Heart left ventricle (tissue), 16 donors: ENCODE results near the gene PPP1R26. TPM values are rescaled to one million over a fixed set of nuclear protein-coding genes. Genes with fewer than 3 reads are reported as not detected.
A peak's percentile ranks its signal among the peaks of the same experiment; 100 is the strongest.
"Not testable (repeated sequence)": the region's sequence is repeated elsewhere in the genome, so short reads cannot be mapped to it uniquely, and the experiment has no call there.

ENCODE experiments used
- ATAC-seq, 4 donors: fragments of 200-7000 bp; cut with Tn5 transposase; one replicate each; pipeline ENCODE4 v1.9.1; 2020 to 2022; ENCODE audit warnings: moderate library complexity in 4 of 4, mild to moderate bottlenecking in 3 of 4, moderate number of reproducible peaks in 1 of 4
- DNase-seq, 5 donors: peaks; one replicate each; pipeline ENCODE4 v3.0.0-alpha.2; 2020
- H3K27ac ChIP-seq, 12 donors: fragments of 200-600 bp; sonication (generic) in 4 of 12; one replicate each; pipeline versions ENCODE4 v1.5.0 to v1.8.0; 2016 to 2022; ENCODE audit warnings: mild to moderate bottlenecking in 2 of 12
- H3K27me3 ChIP-seq, 9 donors: fragments of 200-600 bp; sonication (generic) in 2 of 9; one replicate each; pipeline versions ENCODE4 v1.5.1 to v1.8.0; 2016 to 2022; ENCODE audit warnings: mild to moderate bottlenecking in 3 of 9
- H3K36me3 ChIP-seq, 9 donors: fragments of 200-600 bp; sonication (generic) in 2 of 9; one replicate each; pipeline versions ENCODE4 v1.5.0 to v1.8.0; 2018 to 2022; ENCODE audit warnings: mild to moderate bottlenecking in 2 of 9
- H3K4me1 ChIP-seq, 12 donors: fragments of 200-600 bp; sonication (generic) in 4 of 12; one replicate each; pipeline versions ENCODE4 v1.5.0 to v1.8.0; 2016 to 2022; ENCODE audit warnings: mild to moderate bottlenecking in 3 of 12
- H3K4me3 ChIP-seq, 12 donors: fragments of 200-600 bp; sonication (generic) in 4 of 12; one replicate each; pipeline versions ENCODE4 v1.5.0 to v1.8.0; 2017 to 2022; ENCODE audit warnings: mild to moderate bottlenecking in 9 of 12, moderate library complexity in 4 of 12
- H3K9me3 ChIP-seq, 12 donors: fragments of 200-600 bp; sonication (generic) in 4 of 12; one replicate each; pipeline versions ENCODE4 v1.5.0 to v1.8.0; 2016 to 2022; ENCODE audit warnings: mild to moderate bottlenecking in 1 of 12
- CTCF ChIP-seq, 12 donors: fragments of 200-600 bp; sonication (generic) in 4 of 12; IDR thresholded peaks; one replicate each; pipeline versions ENCODE4 v1.5.0 to v1.8.0; 2018 to 2022; ENCODE audit warnings: antibody characterized with exemption in 12 of 12, mild to moderate bottlenecking in 5 of 12
- POLR2A ChIP-seq, 2 donors: fragments of 450-650 bp; IDR thresholded peaks; one replicate each; pipeline ENCODE4 v1.6.1; 2017; ENCODE audit warnings: antibody characterized with exemption in 2 of 2, mild to moderate bottlenecking in 2 of 2, moderate library complexity in 2 of 2
- WGBS, 4 donors: extraction: QIAGEN DNeasy Blood & Tissue Kit in 2 of 4; methylation state at CpG; one replicate each; pipeline versions ENCODE4 v1.1.5 to v1.1.7; 2013 to 2018; 5-methylcytosine and 5-hydroxymethylcytosine counted together
- intact Hi-C, 10 donors: fragments of 100-400 bp; cut with DNase I; formaldehyde crosslinking; loops; one replicate each; pipeline versions ENCODE4 v1.11.1 to v1.14.2; 2022
- polyA plus RNA-seq, 2 donors: library from polyadenylated mRNA; stranded (reverse); fragments of 200-250 nt; gene quantifications; one replicate each; pipeline ENCODE4 v1.2.3, GENCODE V29; 2013
- total RNA-seq, 9 donors: library from RNA; depleted of rRNA in 2 of 9; stranded (reverse); fragments of >200 nt in 2 of 9; fragmentation: NEBNext Ultra II Directional in 3 of 9; extraction: Animal tissue kit (Norgen Biotek cat#: 25700) in 3 of 9; gene quantifications; one replicate each; pipeline versions ENCODE4 v1.1.0 to v1.2.4, GENCODE V29; 2016 to 2023
- donor health status: ischemic (EF 13 %, LVEDD 7.1; RV severe dilation, severe dysfunction).
- donor health status: healthy with polysubstance abuse.
- donor health status: DM: no; HTN: yes; CAD: no.
- donor health status: DM: no; HTN: no; CAD: no.
- donor health status: ischemic (EF 25% LVEDD 6.9; RV normal size, moderate dysfunction).
- donor health status: ischemic (EF 25% LVEDD 5.7; RV mildly dilated, moderate dysfunction).
- donor health status: healthy.
- donor health status: DM: yes; HTN: yes; CAD: no.
- donor health status: ischemic (EF 35%, LVEDD 5.7; RV mildly dilated, moderate dysfunction).
- donor health status: nonischemic (EF 11% LVEDD 7.7; RV severe dilation, severe dysfunction).
- donor health status: DM: yes; HTN: yes; CAD: no.
- donor health status: PGD.
- donor health status: ischemic (EF 29% LVEDD 5.4; RV normal size, mild dysfunction).
- donor health status: nonischemic (EF 23%, LVEDD 6.1; RV moderate dilation, normal function).

PPP1R26 gene
- total and polyA plus RNA-seq, 11 donors = 13.2 to 30.1 (median 19.3) TPM

DNA sequence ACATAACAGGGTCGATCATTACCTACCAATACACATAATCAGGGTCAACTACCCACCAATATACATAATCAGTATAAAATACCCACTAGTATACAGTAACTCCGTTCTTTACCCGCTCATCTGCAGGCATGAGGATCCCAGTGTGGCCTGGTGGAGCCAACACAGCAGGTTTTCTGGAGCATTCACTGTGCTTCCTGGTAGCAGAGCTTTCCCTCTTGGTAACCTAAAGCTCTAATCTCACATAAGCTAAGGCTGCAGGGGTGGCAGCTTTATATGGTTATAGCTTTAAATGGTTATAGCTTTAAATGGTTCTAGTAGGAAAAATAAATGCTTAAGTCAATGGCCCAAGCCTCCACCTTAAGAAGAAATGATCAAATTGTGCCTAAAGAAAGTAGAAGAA is 53.5 kb downstream of the PPP1R26 start:
- H3K4me3 ChIP-seq = no peak overlapping the region
- intact Hi-C loops = no loop called here
- peaks cover 0 to 5% (median 0%) of the 10 kb centered on the region in 9 donors for H3K27me3 ChIP-seq
- TF ChIP-seq POLR2A (IDR thresholded peaks at IDR 0.05) (no peak), CTCF (IDR thresholded peaks at IDR 0.05) (no peak)
- peaks cover 0 to 5% (median 0%) of the 10 kb centered on the region in 12 donors for H3K9me3 ChIP-seq
- ATAC-seq = no peak
- H3K4me1 ChIP-seq = no peaks in the 10 kb centered on the region
- H3K36me3 ChIP-seq = no peaks in the 10 kb centered on the region
- 90 to 95% (median 93%) methylated on average over 3 of the region's 3 CpGs for WGBS, 4 donors
- no peak overlapping the region for H3K27ac ChIP-seq
- no peak for DNase-seq

DNA sequence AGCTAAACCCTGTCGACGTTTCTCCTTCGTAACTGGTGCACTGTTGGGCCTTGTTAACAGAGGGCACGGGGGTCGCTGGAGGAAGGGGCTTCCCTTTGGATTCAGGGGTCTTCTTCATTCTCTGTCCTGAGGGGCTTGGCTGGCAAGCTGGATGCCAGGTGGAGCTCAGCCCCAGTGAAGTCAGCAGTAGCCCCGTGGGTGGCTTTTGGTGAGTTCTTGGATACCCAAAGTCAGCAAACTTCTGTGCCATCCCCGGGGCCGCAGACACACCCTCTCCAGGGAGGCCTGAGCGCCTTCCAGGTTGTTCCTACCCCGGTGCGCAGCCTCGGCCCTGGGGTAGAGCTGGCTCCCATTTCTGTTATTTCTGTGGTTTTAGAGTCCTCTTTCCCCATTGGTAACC is 54.1 kb downstream of the PPP1R26 start:
- DNase-seq (no peak), ATAC-seq (no peak)
- WGBS, 4 donors = 89 to 93% (median 92%) methylated on average over 12 of the region's 12 CpGs
- TF ChIP-seq POLR2A (IDR thresholded peaks at IDR 0.05) (no peak), CTCF (IDR thresholded peaks at IDR 0.05) (no peak)
- intact Hi-C loops = no loop called here
- peaks cover 0 to 5% (median 0%) of the 10 kb centered on the region in 12 donors for H3K9me3 ChIP-seq
- H3K27ac ChIP-seq = peak overlapping the region in 1 of 12 donors; percentile 23
- no peaks in the 10 kb centered on the region for H3K4me1 ChIP-seq
- H3K4me3 ChIP-seq = no peak overlapping the region
- H3K27me3 ChIP-seq = peaks cover 0 to 5% (median 0%) of the 10 kb centered on the region in 9 donors
- no peaks in the 10 kb centered on the region for H3K36me3 ChIP-seq

GRCh38 chr9:135534192-135534711 is 54.7 kb downstream of the PPP1R26 start:
- peak overlapping the region in 1 of 12 donors; percentile 23 for H3K27ac ChIP-seq
- ATAC-seq = peak in 3 of 4 donors; percentile 24 to 79 (median 46)
- H3K9me3 ChIP-seq, intact Hi-C loops, H3K4me1 ChIP-seq, H3K27me3 ChIP-seq, H3K36me3 ChIP-seq, DNase-seq, H3K4me3 ChIP-seq: not testable (repeated sequence)
- WGBS, 4 donors = 20 to 26% (median 24%) methylated on average over 8 to 10 of the region's 10 CpGs

GRCh38 chr9:135534826-135535225 is 55.2 kb downstream of the PPP1R26 start:
- H3K4me3 ChIP-seq, H3K9me3 ChIP-seq, intact Hi-C loops, H3K36me3 ChIP-seq, H3K4me1 ChIP-seq, ATAC-seq, H3K27me3 ChIP-seq, H3K27ac ChIP-seq, DNase-seq: not testable (repeated sequence)
- WGBS, 4 donors = 67 to 91% (median 73%) methylated on average over 4 of the region's 4 CpGs

DNA sequence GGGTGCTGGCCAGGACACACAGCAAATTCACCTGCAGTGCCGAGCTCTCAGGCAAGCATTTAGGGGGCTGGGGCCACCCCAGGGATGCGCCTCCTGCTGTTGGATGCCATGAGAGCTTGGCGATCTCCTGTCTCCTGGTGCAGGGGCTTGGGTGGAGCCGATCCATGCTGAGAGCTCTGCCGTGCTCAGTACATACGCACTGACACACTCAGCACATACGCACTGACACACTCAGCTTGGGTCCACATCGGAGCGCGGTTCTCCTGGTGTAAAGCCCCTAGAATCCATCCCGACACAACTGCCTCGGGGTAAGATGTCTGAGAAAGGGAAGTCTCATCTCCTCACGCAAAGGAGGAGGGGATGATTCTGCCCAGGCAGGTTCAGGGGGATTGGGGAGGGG is 56.0 kb downstream of the PPP1R26 start:
- H3K4me1 ChIP-seq, ATAC-seq, H3K9me3 ChIP-seq, H3K4me3 ChIP-seq, H3K27ac ChIP-seq, H3K27me3 ChIP-seq, intact Hi-C loops, H3K36me3 ChIP-seq, DNase-seq: not testable (repeated sequence)
- 78 to 87% (median 86%) methylated on average over 7 to 13 of the region's 13 CpGs for WGBS, 4 donors

DNA sequence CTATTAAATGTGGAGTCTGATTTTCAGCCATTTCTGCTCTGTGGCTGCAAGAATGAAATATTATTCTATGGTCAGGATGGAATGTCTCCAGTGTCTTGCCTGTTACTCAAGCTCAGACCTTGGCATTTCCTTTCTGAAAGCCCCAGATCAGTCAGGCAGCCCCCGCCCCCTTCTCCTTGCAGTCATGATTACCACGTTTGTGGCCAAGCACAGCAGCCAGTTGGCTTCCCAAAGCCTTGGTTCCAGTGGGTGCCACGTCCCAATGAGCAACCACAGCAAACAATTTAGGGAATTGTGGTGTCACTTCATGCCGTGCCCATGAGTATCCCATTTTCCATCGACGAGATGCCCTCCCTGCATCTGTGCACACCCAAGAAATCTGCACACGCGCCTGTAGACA is 56.6 kb downstream of the PPP1R26 start:
- no peaks in the 10 kb centered on the region for H3K9me3 ChIP-seq
- H3K4me1 ChIP-seq = no peaks in the 10 kb centered on the region
- 76 to 84% (median 82%) methylated on average over 8 of the region's 8 CpGs for whole genome bisulfite sequencing, 4 donors
- TF ChIP-seq CTCF (IDR thresholded peaks at IDR 0.05) (no peak), POLR2A (IDR thresholded peaks at IDR 0.05) (no peak)
- ATAC-seq (no peak), DNase-seq (no peak)
- no peak overlapping the region for H3K4me3 ChIP-seq
- intact Hi-C loops = no loop called here
- H3K27ac ChIP-seq = no peak overlapping the region
- H3K27me3 ChIP-seq = peaks cover 0 to 5% (median 0%) of the 10 kb centered on the region in 9 donors
- H3K36me3 ChIP-seq = no peaks in the 10 kb centered on the region
